SK-N-SH treated with all-trans-retinoic acid at 6 μM for 48 hours (cell line): ENCODE data around the gene DIP2C.
A peak's percentile ranks its signal among the peaks of the same experiment; 100 is the strongest.
"Not testable (repeated sequence)": the region's sequence is repeated elsewhere in the genome, so short reads cannot be mapped to it uniquely, and the experiment has no call there.

Experiments
- ATAC-seq: fragments of 200-7000 bp; cut with Tn5 transposase; 3 replicates; pipeline ENCODE4 v1.9.1; 2020; ENCODE audit warnings: mild to moderate bottlenecking, moderate library complexity
- ARNTL ChIP-seq: fragments of 450-650 bp; formaldehyde crosslinking; IDR thresholded peaks from 2 replicates; pipeline ENCODE4 v1.5.0; 2020; ENCODE audit warnings: low read depth, mild to moderate bottlenecking, moderate library complexity, borderline replicate concordance
- BACH2 ChIP-seq: fragments of 250-450 bp; sonication (Bioruptor Pico); IDR thresholded peaks from 2 replicates; pipeline ENCODE4 v1.9.0; 2021; ENCODE audit warnings: mild to moderate bottlenecking, borderline replicate concordance
- CREB5 ChIP-seq: fragments of 250-450 bp; sonication (Bioruptor Pico); IDR thresholded peaks from 2 replicates; pipeline ENCODE4 v1.5.1; 2020; ENCODE audit warnings: low read depth, mild to moderate bottlenecking, moderate library complexity
- ESRRG ChIP-seq: fragments of 250-450 bp; sonication (Bioruptor Pico); IDR thresholded peaks from 2 replicates; pipeline ENCODE4 v1.6.1; 2021; ENCODE audit warnings: mild to moderate bottlenecking
- GLIS3 ChIP-seq: fragments of 250-450 bp; sonication (Bioruptor Pico); IDR thresholded peaks from 2 replicates; pipeline ENCODE4 v1.5.0; 2020; ENCODE audit warnings: mild to moderate bottlenecking, moderate library complexity
- ISL1 ChIP-seq: fragments of 250-450 bp; sonication (Bioruptor Pico); IDR thresholded peaks from 2 replicates; pipeline ENCODE4 v2.1.2; 2022; ENCODE audit warnings: mild to moderate bottlenecking, moderate library complexity
- PATZ1 ChIP-seq: fragments of 250-450 bp; sonication (Bioruptor Pico); IDR thresholded peaks from 2 replicates; pipeline ENCODE4 v1.8.0; 2020; ENCODE audit warnings: mild to moderate bottlenecking, moderate library complexity, borderline replicate concordance
- POU6F1 ChIP-seq: fragments of 250-450 bp; sonication (Bioruptor Pico); IDR thresholded peaks from 2 replicates; pipeline ENCODE4 v1.8.0; 2021; ENCODE audit warnings: low read depth, mild to moderate bottlenecking, moderate library complexity, borderline replicate concordance
- PPARA ChIP-seq: fragments of 250-450 bp; sonication (Bioruptor Pico); IDR thresholded peaks from 2 replicates; pipeline ENCODE4 v1.5.0; 2020; ENCODE audit warnings: mild to moderate bottlenecking, borderline replicate concordance
- RARB ChIP-seq: fragments of 250-450 bp; sonication (Bioruptor Pico); IDR thresholded peaks from 2 replicates; pipeline ENCODE4 v1.8.0; 2021; ENCODE audit warnings: mild to moderate bottlenecking, moderate library complexity
- SNAI2 ChIP-seq: fragments of 250-450 bp; sonication (Bioruptor Pico); IDR thresholded peaks from 2 replicates; pipeline ENCODE4 v1.5.0; 2020; ENCODE audit warnings: mild to moderate bottlenecking, moderate library complexity
- TCF4 ChIP-seq: fragments of 250-450 bp; sonication (Bioruptor Pico); IDR thresholded peaks from 2 replicates; pipeline ENCODE4 v1.8.0; 2021; ENCODE audit warnings: mild to moderate bottlenecking, moderate library complexity, borderline replicate concordance
- TOX ChIP-seq: fragments of 250-450 bp; sonication (Bioruptor Pico); IDR thresholded peaks from 2 replicates; pipeline ENCODE4 v1.8.0; 2021; ENCODE audit warnings: mild to moderate bottlenecking, moderate library complexity, borderline replicate concordance
- ZC3H10 ChIP-seq: fragments of 250-450 bp; sonication (Bioruptor Pico); IDR thresholded peaks from 2 replicates; pipeline ENCODE4 v1.5.1; 2021; ENCODE audit warnings: mild to moderate bottlenecking, moderate library complexity
- ZNF70 ChIP-seq: fragments of 450-650 bp; formaldehyde crosslinking; IDR thresholded peaks from 2 replicates; pipeline ENCODE4 v1.5.0; 2020; ENCODE audit warnings: mild to moderate bottlenecking, moderate library complexity
- TF ChIP-seq, protein P1 (sequence below): fragments of 250-450 bp; sonication (Bioruptor Pico); IDR thresholded peaks from 2 replicates; pipeline ENCODE4 v1.5.0; 2020; ENCODE audit warnings: mild to moderate bottlenecking, moderate library complexity

The DIP2C gene

GRCh38 chr10:660970-661596 is 28.4 kb downstream of the DIP2C start:
- no peak for TF ChIP-seq ESRRG (CRISPR knock-in tag)
- no peak for TF ChIP-seq ISL1 (CRISPR knock-in tag)
- no peak for TF ChIP-seq SNAI2 (CRISPR knock-in tag)
- TF ChIP-seq POU6F1 (CRISPR knock-in tag): no peak
- no peak for TF ChIP-seq PATZ1 (CRISPR knock-in tag)
- TF ChIP-seq, protein P1, sequence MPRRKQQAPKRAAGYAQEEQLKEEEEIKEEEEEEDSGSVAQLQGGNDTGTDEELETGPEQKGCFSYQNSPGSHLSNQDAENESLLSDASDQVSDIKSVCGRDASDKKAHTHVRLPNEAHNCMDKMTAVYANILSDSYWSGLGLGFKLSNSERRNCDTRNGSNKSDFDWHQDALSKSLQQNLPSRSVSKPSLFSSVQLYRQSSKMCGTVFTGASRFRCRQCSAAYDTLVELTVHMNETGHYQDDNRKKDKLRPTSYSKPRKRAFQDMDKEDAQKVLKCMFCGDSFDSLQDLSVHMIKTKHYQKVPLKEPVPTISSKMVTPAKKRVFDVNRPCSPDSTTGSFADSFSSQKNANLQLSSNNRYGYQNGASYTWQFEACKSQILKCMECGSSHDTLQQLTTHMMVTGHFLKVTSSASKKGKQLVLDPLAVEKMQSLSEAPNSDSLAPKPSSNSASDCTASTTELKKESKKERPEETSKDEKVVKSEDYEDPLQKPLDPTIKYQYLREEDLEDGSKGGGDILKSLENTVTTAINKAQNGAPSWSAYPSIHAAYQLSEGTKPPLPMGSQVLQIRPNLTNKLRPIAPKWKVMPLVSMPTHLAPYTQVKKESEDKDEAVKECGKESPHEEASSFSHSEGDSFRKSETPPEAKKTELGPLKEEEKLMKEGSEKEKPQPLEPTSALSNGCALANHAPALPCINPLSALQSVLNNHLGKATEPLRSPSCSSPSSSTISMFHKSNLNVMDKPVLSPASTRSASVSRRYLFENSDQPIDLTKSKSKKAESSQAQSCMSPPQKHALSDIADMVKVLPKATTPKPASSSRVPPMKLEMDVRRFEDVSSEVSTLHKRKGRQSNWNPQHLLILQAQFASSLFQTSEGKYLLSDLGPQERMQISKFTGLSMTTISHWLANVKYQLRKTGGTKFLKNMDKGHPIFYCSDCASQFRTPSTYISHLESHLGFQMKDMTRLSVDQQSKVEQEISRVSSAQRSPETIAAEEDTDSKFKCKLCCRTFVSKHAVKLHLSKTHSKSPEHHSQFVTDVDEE: no peak
- TF ChIP-seq CREB5 (CRISPR knock-in tag): no peak
- no peak for TF ChIP-seq BACH2 (CRISPR knock-in tag)
- TF ChIP-seq ARNTL (CRISPR knock-in tag): no peak
- TF ChIP-seq ZNF70: no peak
- no peak for TF ChIP-seq PPARA (CRISPR knock-in tag)
- TF ChIP-seq GLIS3 (CRISPR knock-in tag): no peak
- ATAC-seq: no peak; the same call in 2 of the 3 replicates

DNA sequence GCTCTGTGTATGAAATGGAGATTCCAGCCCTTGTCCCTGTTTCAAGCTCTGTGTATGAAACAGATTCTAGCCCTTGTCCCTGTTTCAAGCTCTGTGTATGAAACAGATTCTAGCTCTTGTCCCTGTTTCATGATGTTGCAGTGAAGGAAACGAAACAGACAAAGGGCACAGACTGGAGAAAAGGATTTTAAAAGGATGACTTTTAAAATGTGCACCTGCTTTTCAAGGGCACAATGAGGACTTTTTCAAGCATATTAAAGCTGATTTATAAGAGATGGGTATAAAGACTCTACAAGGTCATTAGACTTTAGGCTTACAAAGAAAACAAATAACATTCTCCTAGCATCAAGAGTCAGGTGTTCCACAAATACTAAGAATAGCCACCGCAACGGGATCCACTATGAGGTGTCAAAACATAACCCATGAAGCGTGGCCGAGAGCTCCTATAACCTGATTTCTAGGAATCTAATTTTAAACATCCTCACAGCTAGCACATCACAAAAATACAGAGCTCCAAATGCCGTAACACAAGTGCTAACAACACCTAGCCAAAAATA is 29.0 kb downstream of the DIP2C start:
- ATAC-seq: no peak
- TF ChIP-seq PATZ1 (CRISPR knock-in tag) (no peak), ISL1 (CRISPR knock-in tag) (no peak)

- ATAC-seq: peak; percentile 68
Measured at GRCh38 chr10:659688-660141, 29.8 kb downstream of the DIP2C start.

GRCh38 chr10:657816-658350 is 31.6 kb downstream of the DIP2C start:
- not testable (repeated sequence) for ATAC-seq

More at GRCh38 chr10:659688-660141, 29.8 kb downstream of the DIP2C start:
- TF ChIP-seq PPARA (CRISPR knock-in tag): no peak
- TF ChIP-seq SNAI2 (CRISPR knock-in tag): no peak
- no peak for TF ChIP-seq ZNF70
- no peak for TF ChIP-seq TOX (CRISPR knock-in tag)
- TF ChIP-seq GLIS3 (CRISPR knock-in tag): no peak
- TF ChIP-seq PATZ1 (CRISPR knock-in tag): no peak
- TF ChIP-seq TCF4 (CRISPR knock-in tag): no peak
- TF ChIP-seq RARB (CRISPR knock-in tag): no peak
- no peak for TF ChIP-seq ZC3H10 (CRISPR knock-in tag)
